Natural killer cell (primary cell): ENCODE measurements around the gene PDCD10. TPM values are rescaled to one million over a fixed set of nuclear protein-coding genes. Genes with fewer than 3 reads are reported as not detected.

ENCODE experiments used
- ATAC-seq, 3 donors: fragments of 150-1000 bp in 2 of 3; fragments of 200-7000 bp in 1 of 3; cut with Tn5 transposase; 1 replicate in 1 of 3; 2 replicates in 2 of 3; pipeline ENCODE4 v1.10.0; 2021; ENCODE audit warnings: mild to moderate bottlenecking in 2 of 3, moderate library complexity in 2 of 3
- DNase-seq, 2 donors: peaks; one replicate each; pipeline versions ENCODE4 v3.0.0 to v3.0.0-alpha.2; 2013 to 2021; ENCODE audit warnings: mixed read lengths in 1 of 2
- H3K27ac ChIP-seq: one replicate; pipeline ENCODE4 v1.5.1; 2013; ENCODE audit warnings: mild to moderate bottlenecking, low read length
- H3K27me3 ChIP-seq: one replicate; pipeline ENCODE4 v1.6.1; 2013; ENCODE audit warnings: low read length; ENCODE audit not compliant: control insufficient read depth, insufficient read depth
- H3K36me3 ChIP-seq: one replicate; pipeline ENCODE4 v1.6.1; 2013; ENCODE audit warnings: low read length; ENCODE audit not compliant: control insufficient read depth, insufficient read depth
- H3K4me1 ChIP-seq: one replicate; pipeline ENCODE4 v1.6.1; 2013; ENCODE audit warnings: low read length; ENCODE audit not compliant: control insufficient read depth, insufficient read depth
- H3K4me3 ChIP-seq: one replicate; pipeline ENCODE4 v1.5.1; 2013; ENCODE audit warnings: low read length
- H3K9me3 ChIP-seq: one replicate; pipeline ENCODE4 v1.6.1; 2013; ENCODE audit warnings: low read length; ENCODE audit not compliant: control insufficient read depth, insufficient read depth
- H3K27ac Mint-ChIP-seq, 2 donors: one replicate each; pipeline ENCODE4 v1.8.0; 2022; ENCODE audit warnings: mild to moderate bottlenecking in 2 of 2, mixed read lengths in 2 of 2, moderate library complexity in 1 of 2
- H3K27me3 Mint-ChIP-seq, 2 donors: one replicate each; pipeline ENCODE4 v1.8.0; 2022; ENCODE audit warnings: low read depth in 2 of 2, mixed read lengths in 2 of 2
- H3K36me3 Mint-ChIP-seq: one replicate; pipeline ENCODE4 v1.8.0; 2022; ENCODE audit warnings: mixed read lengths
- H3K4me1 Mint-ChIP-seq, 2 donors: one replicate each; pipeline ENCODE4 v1.8.0; 2022; ENCODE audit warnings: mixed read lengths in 2 of 2
- H3K4me3 Mint-ChIP-seq: one replicate; pipeline ENCODE4 v1.8.0; 2022; ENCODE audit warnings: mild to moderate bottlenecking, moderate library complexity, mixed read lengths
- H3K9me3 Mint-ChIP-seq, 2 donors: one replicate each; pipeline ENCODE4 v1.8.0; 2022; ENCODE audit warnings: mixed read lengths in 2 of 2
- WGBS: methylation state at CpG from one replicate; pipeline ENCODE4 v1.1.7; 2013; ENCODE audit warnings: missing lambda C conversion rate; ENCODE audit not compliant: insufficient coverage; 5-methylcytosine and 5-hydroxymethylcytosine counted together
- intact Hi-C: fragments of 100-400 bp; cut with micrococcal nuclease; formaldehyde crosslinking; loops from one replicate; pipeline ENCODE4 v1.14.2; 2022
- total RNA-seq, 4 donors: library from RNA; stranded (reverse); fragments of 120-200 nt in 1 of 4; gene quantifications; one replicate each; pipeline versions ENCODE4 v1.2.3 to v1.2.4, GENCODE V29; 2013 to 2022
- TF ChIP-seq, protein P1 (sequence below): fragments of 200-600 bp; IDR thresholded peaks from one replicate; pipeline ENCODE4 v1.8.0; 2022; ENCODE audit warnings: antibody characterized with exemption

PDCD10 gene
- total RNA-seq, 3 donors from 2014 or later (not counting 1 experiment from before 2014, with no cell fraction given), result 50.6 to 58.3 (median 50.8) TPM

DNA sequence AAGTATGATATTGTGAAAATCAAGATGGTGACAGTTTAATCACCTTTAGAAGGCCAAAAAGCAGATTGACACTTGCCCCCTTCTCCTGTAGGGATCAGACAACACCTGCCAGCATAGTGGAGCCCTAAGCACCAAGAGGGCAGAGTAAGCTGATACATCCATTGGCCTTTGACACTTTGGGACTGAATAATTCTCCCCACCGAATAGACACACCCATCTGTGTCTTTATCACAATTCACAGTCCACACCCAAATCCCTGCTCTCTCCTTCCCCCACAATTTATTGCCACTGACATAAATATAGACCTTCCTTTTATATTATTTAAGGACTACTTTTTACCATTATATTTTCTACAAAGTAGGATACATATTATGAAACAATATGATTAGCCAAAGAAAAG lies 77.9 kb downstream of the PDCD10 start:
- no peak for DNase-seq
- intact Hi-C loops, result loop anchor here (2.0 kb wide), 1 partner anchor 14 kb away; no protein-coding TSS in a partner anchor
- ATAC-seq, result no peak
- Histone ChIP-seq H3K9me3 (no peaks in the 10 kb centered on the region), H3K27ac (no peak overlapping the region), H3K4me1 (no peaks in the 10 kb centered on the region), H3K27me3 (no peaks in the 10 kb centered on the region), H3K4me3 (no peak overlapping the region), H3K36me3 (no peaks in the 10 kb centered on the region)
- Mint-ChIP-seq H3K9me3 (peaks cover 0 to 2% of the 10 kb centered on the region in 2 donors), H3K4me1 (peaks cover 12% of the 10 kb centered on the region in 2 donors), H3K27ac (no peak overlapping the region), H3K36me3 (no peaks in the 10 kb centered on the region), H3K4me3 (no peak overlapping the region), H3K27me3 (no peaks in the 10 kb centered on the region)
- TF ChIP-seq, protein P1, sequence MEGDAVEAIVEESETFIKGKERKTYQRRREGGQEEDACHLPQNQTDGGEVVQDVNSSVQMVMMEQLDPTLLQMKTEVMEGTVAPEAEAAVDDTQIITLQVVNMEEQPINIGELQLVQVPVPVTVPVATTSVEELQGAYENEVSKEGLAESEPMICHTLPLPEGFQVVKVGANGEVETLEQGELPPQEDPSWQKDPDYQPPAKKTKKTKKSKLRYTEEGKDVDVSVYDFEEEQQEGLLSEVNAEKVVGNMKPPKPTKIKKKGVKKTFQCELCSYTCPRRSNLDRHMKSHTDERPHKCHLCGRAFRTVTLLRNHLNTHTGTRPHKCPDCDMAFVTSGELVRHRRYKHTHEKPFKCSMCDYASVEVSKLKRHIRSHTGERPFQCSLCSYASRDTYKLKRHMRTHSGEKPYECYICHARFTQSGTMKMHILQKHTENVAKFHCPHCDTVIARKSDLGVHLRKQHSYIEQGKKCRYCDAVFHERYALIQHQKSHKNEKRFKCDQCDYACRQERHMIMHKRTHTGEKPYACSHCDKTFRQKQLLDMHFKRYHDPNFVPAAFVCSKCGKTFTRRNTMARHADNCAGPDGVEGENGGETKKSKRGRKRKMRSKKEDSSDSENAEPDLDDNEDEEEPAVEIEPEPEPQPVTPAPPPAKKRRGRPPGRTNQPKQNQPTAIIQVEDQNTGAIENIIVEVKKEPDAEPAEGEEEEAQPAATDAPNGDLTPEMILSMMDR, result no peak
- 86% methylated on average over 1 of the region's 1 CpG for WGBS

DNA sequence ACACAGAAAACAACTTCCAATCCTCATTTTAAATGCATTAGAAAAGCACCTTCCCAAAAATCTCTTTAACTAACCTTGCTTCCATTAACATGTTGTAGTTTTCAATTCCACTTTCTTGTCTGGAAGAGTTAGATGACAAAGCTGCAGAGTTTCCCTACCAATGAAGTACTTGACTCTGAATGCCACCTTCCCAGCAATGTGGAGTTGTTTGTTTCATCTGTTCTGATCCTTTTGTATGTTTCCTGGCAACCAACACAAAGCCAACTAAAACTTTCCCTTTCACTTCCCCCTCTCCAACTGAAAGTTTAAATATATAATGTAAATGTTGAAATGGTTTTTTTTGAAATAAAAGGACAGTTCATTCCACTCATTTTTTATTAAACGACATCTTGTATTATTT lies 80.9 kb downstream of the PDCD10 start, which contains the start of gene WDR49:
WDR49 (minus strand) TSS at position 183 of the 400 bp plus-strand sequence. CDS start 517 bp downstream, outside the sequence.
- Mint-ChIP-seq H3K27ac (peak within 1 kb of the TSS; percentile 9 to 27), H3K9me3 (peaks cover 0 to 2% of the 10 kb centered on the region in 2 donors), H3K4me1 (peaks cover 36% of the 10 kb centered on the region in 2 donors), H3K27me3 (no peaks in the 10 kb centered on the region), H3K36me3 (no peaks in the 10 kb centered on the region), H3K4me3 (peak within 1 kb of the TSS; percentile 51)
- TF ChIP-seq, protein P1, result no peak
- intact Hi-C loops, result no loop called here
- Histone ChIP-seq H3K4me1 (peaks cover 3% of the 10 kb centered on the region), H3K27me3 (no peaks in the 10 kb centered on the region), H3K9me3 (no peaks in the 10 kb centered on the region), H3K36me3 (no peaks in the 10 kb centered on the region), H3K4me3 (no peak within 1 kb of the TSS), H3K27ac (no peak within 1 kb of the TSS)
- no CpG with 5 or more reads among the region's 1 CpG for WGBS
- ATAC-seq (no peak), DNase-seq (no peak)

DNA sequence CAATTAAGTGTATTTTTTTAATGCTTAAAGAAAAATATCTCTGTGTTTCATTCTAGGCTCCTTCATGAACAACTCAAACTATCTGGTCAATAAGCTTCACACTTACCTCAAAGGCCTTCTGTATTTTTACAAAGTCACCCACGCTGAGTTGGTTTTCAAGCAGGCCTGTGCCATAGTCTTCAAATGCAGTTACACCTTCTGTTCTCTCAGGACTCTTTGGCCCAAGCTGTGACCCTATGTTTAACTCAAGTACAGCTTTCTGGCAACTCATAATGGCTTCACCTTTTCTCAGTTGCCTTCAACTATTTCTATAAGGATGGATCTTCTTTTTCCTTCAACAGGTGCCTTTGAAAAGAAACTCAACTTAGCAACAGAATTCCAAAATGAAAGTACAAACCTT lies 81.5 kb downstream of the PDCD10 start:
- no peak overlapping the region for H3K27ac ChIP-seq
- 32% methylated on average over 1 of the region's 1 CpG for WGBS

More for the DNA sequence above, 81.5 kb downstream of the PDCD10 start:
- no peaks in the 10 kb centered on the region for H3K9me3 ChIP-seq
- no peak overlapping the region for H3K4me3 ChIP-seq
- peaks cover 3% of the 10 kb centered on the region for H3K4me1 ChIP-seq
- DNase-seq (no peak), ATAC-seq (no peak)
- Mint-ChIP-seq H3K27ac (peak overlapping the region; percentile 9 to 27), H3K36me3 (no peaks in the 10 kb centered on the region), H3K27me3 (no peaks in the 10 kb centered on the region), H3K4me3 (no peak overlapping the region), H3K4me1 (peaks cover 36 to 38% of the 10 kb centered on the region in 2 donors), H3K9me3 (peaks cover 0 to 2% of the 10 kb centered on the region in 2 donors)
- no peaks in the 10 kb centered on the region for H3K36me3 ChIP-seq
- TF ChIP-seq, protein P1, result no peak
- H3K27me3 ChIP-seq, result no peaks in the 10 kb centered on the region
- intact Hi-C loops, result no loop called here
